Prostate gland (tissue), 2 donors: ENCODE measurements around the gene MAPK6. TPM values are rescaled to one million over a fixed set of nuclear protein-coding genes. Genes with fewer than 3 reads are reported as not detected.

ENCODE experiments used
- DNase-seq: peaks from one replicate; pipeline ENCODE4 v3.0.0-alpha.2; 2019; ENCODE audit warnings: low spot score
- H3K27ac ChIP-seq, 2 donors: fragments of 200-600 bp; sonication (generic); 2 replicates each; pipeline ENCODE4 v1.5.1; 2017 to 2019
- H3K27me3 ChIP-seq: fragments of 200-600 bp; sonication (generic); replicated peaks from 2 replicates; pipeline ENCODE4 v1.5.1; 2019; ENCODE audit not compliant: insufficient read depth
- H3K36me3 ChIP-seq, 2 donors: fragments of 200-600 bp; sonication (generic); 1 replicate in 1 of 2; 2 replicates in 1 of 2; pipeline versions ENCODE4 v1.5.1 to v1.8.1; 2017 to 2019
- H3K4me1 ChIP-seq: fragments of 200-600 bp; sonication (generic); replicated peaks from 2 replicates; pipeline ENCODE4 v1.5.1; 2019
- H3K4me3 ChIP-seq, 2 donors: fragments of 200-600 bp; sonication (generic); 2 replicates each; pipeline ENCODE4 v1.5.1; 2017 to 2019
- H3K9me3 ChIP-seq: fragments of 200-600 bp; sonication (generic); 2 replicates; pipeline ENCODE4 v1.5.1; 2017
- CTCF ChIP-seq, 4 experiments: fragments of 200-600 bp in 2 of 4; fragments of 450-650 bp in 2 of 4; sonication (generic) in 2 of 4; IDR thresholded peaks; 1 replicate in 3 of 4; 2 replicates in 1 of 4; pipeline ENCODE4 v1.5.1; 2016 to 2019; ENCODE audit warnings: antibody characterized with exemption in 4 of 4, mild to moderate bottlenecking in 2 of 4, moderate library complexity in 2 of 4
- POLR2A ChIP-seq: fragments of 450-650 bp; IDR thresholded peaks from one replicate; pipeline ENCODE4 v1.6.1; 2016; ENCODE audit warnings: antibody characterized with exemption, mild to moderate bottlenecking
- POLR2AphosphoS5 ChIP-seq: sonication (generic); formaldehyde crosslinking; IDR thresholded peaks from one replicate; pipeline ENCODE4 v1.6.1; 2017; ENCODE audit warnings: antibody characterized with exemption
- WGBS: methylation state at CpG from one replicate; pipeline ENCODE4 v1.1.5; 2018; 5-methylcytosine and 5-hydroxymethylcytosine counted together
- intact Hi-C: fragments of 100-400 bp; cut with DNase I; formaldehyde crosslinking; loops from one replicate; pipeline ENCODE4 v1.14.2; 2022
- total RNA-seq, 2 donors: library from RNA; depleted of rRNA; stranded (reverse); fragments of >200 nt; gene quantifications; one replicate each; pipeline ENCODE4 v1.1.0, GENCODE V29; 2016

MAPK6 gene
- total RNA-seq, 2 donors from 2014 or later, result 22.1 to 23.8 TPM

GRCh38 chr15:52014616-52015015, 4.4 kb upstream of the MAPK6 start:
- Histone ChIP-seq H3K4me1 (peaks cover 9% of the 10 kb centered on the region), H3K4me3 (no peak overlapping the region), H3K27ac (no peak overlapping the region), H3K36me3 (no peaks in the 10 kb centered on the region), H3K27me3 (no peaks in the 10 kb centered on the region), H3K9me3 (no peaks in the 10 kb centered on the region)
- TF ChIP-seq POLR2AphosphoS5, result no peak
- TF ChIP-seq CTCF (IDR thresholded peaks at IDR 0.05), result no peak
- no peak for TF ChIP-seq POLR2A
- intact Hi-C loops, result loop anchor here (5.0 kb wide), 1 partner anchor 42 kb away; the partner anchor contains the start of gene LEO1
- 97% methylated on average over 1 of the region's 1 CpG for WGBS
- DNase-seq, result no peak

- Histone ChIP-seq H3K36me3 (no peaks in the 10 kb centered on the region), H3K4me3 (no peak overlapping the region)
These were observed 2.7 kb upstream of the MAPK6 start for GRCh38 chr15:52016316-52016715.

GRCh38 chr15:52018244-52018643, 775 bp upstream of the MAPK6 start:
- intact Hi-C loops, result loop anchor here (5.0 kb wide), 1 partner anchor 46 kb away; the partner anchor contains the start of gene LEO1
- no peaks in the 10 kb centered on the region for H3K27me3 ChIP-seq
- TF ChIP-seq POLR2A (no peak), CTCF (IDR thresholded peaks at IDR 0.05) (no peak), POLR2AphosphoS5 (no peak)
- H3K9me3 ChIP-seq, result no peaks in the 10 kb centered on the region
- 89% methylated on average over 7 of the region's 7 CpGs for WGBS
- H3K36me3 ChIP-seq, result no peaks in the 10 kb centered on the region
- no peak for DNase-seq
- H3K4me3 ChIP-seq, result no peak overlapping the region
- H3K27ac ChIP-seq, result peak overlapping the region; percentile 96
- no peaks in the 10 kb centered on the region for H3K4me1 ChIP-seq

More at GRCh38 chr15:52016316-52016715, 2.7 kb upstream of the MAPK6 start:
- no peak for DNase-seq
- Histone ChIP-seq H3K4me1 (peaks cover 6% of the 10 kb centered on the region), H3K27ac (no peak overlapping the region), H3K27me3 (no peaks in the 10 kb centered on the region), H3K9me3 (no peaks in the 10 kb centered on the region)
- intact Hi-C loops, result loop anchor here (5.0 kb wide), 1 partner anchor 44 kb away; the partner anchor contains the start of gene LEO1
- WGBS, result 96% methylated on average over 2 of the region's 2 CpGs
- no peak for TF ChIP-seq POLR2AphosphoS5
- TF ChIP-seq CTCF (IDR thresholded peaks at IDR 0.05), result no peak
- TF ChIP-seq POLR2A, result no peak

GRCh38 chr15:52019394-52020220, 588 bp downstream of the MAPK6 start:
- under 1% methylated on average over 76 of the region's 100 CpGs for WGBS
- peak; percentile 69 for DNase-seq
- intact Hi-C loops, result loop anchor here (5.0 kb wide), 2 partner anchors 47 to 243 kb away; partner anchors contain the start of gene LEO1
- H3K4me3 ChIP-seq, result peak overlapping the region; percentile 67 to 71
- no peaks in the 10 kb centered on the region for H3K27me3 ChIP-seq
- no peaks in the 10 kb centered on the region for H3K4me1 ChIP-seq
- H3K9me3 ChIP-seq, result no peaks in the 10 kb centered on the region
- no peaks in the 10 kb centered on the region for H3K36me3 ChIP-seq
- H3K27ac ChIP-seq, result peak overlapping the region; percentile 96
- TF ChIP-seq CTCF (IDR thresholded peaks at IDR 0.05) (no peak), POLR2A (peak; percentile 69), POLR2AphosphoS5 (peak; percentile 48)
